MM.1S (cell line): Measurements from ENCODE around the gene EVI5L.

Experiments
- DNase-seq: peaks from one replicate; pipeline ENCODE4 v3.0.0-alpha.2; 2015
- H2AFZ ChIP-seq: fragments of 300-600 bp; sonication (generic); 2 replicates; pipeline ENCODE4 v1.6.0; 2016; ENCODE audit warnings: antibody characterized with exemption, low read length
- H3F3A ChIP-seq: fragments of 300-600 bp; sonication (generic); 2 replicates; pipeline ENCODE4 v1.6.1; 2016; ENCODE audit warnings: mild to moderate bottlenecking, antibody characterized with exemption, low read length, moderate library complexity, mixed read lengths; ENCODE audit not compliant: insufficient read depth
- H3K27ac ChIP-seq: fragments of 300-600 bp; sonication (generic); 2 replicates; pipeline ENCODE4 v1.5.1; 2016; ENCODE audit warnings: mild to moderate bottlenecking, low read length
- H3K27me3 ChIP-seq: fragments of 300-600 bp; sonication (generic); replicated peaks from 2 replicates; pipeline ENCODE4 v1.6.0; 2016; ENCODE audit warnings: low read length; ENCODE audit not compliant: insufficient read depth
- H3K36me3 ChIP-seq: fragments of 300-600 bp; sonication (generic); replicated peaks from 2 replicates; pipeline ENCODE4 v1.6.1; 2016; ENCODE audit warnings: mild to moderate bottlenecking, low read length, mixed read lengths; ENCODE audit not compliant: insufficient read depth
- H3K4me1 ChIP-seq: fragments of 300-600 bp; sonication (generic); 2 replicates; pipeline ENCODE4 v1.6.1; 2016; ENCODE audit warnings: low read length, mixed read lengths
- H3K4me2 ChIP-seq: fragments of 300-600 bp; sonication (generic); 2 replicates; pipeline ENCODE4 v1.6.0; 2016; ENCODE audit warnings: low read depth, low read length
- H3K4me3 ChIP-seq: fragments of 300-600 bp; sonication (generic); 2 replicates; pipeline ENCODE4 v1.5.1; 2016; ENCODE audit warnings: low read length, mixed read lengths
- H3K79me2 ChIP-seq: fragments of 300-600 bp; sonication (generic); 2 replicates; pipeline ENCODE4 v1.6.1; 2016; ENCODE audit warnings: mixed run types, low read length, mixed read lengths
- H3K9ac ChIP-seq: fragments of 300-600 bp; sonication (generic); 2 replicates; pipeline ENCODE4 v1.6.1; 2016; ENCODE audit warnings: low read length, mixed read lengths
- H3K9me2 ChIP-seq: fragments of 300-600 bp; sonication (generic); replicated peaks from 2 replicates; pipeline ENCODE4 v1.6.1; 2016; ENCODE audit warnings: mild to moderate bottlenecking, low read length, mixed read lengths; ENCODE audit not compliant: insufficient read depth
- H3K9me3 ChIP-seq: fragments of 300-600 bp; sonication (generic); replicated peaks from 2 replicates; pipeline ENCODE4 v1.6.1; 2016; ENCODE audit warnings: mild to moderate bottlenecking, low read length, mixed read lengths; ENCODE audit not compliant: insufficient read depth
- H4K20me1 ChIP-seq: fragments of 300-600 bp; sonication (generic); 2 replicates; pipeline ENCODE4 v1.6.1; 2016; ENCODE audit warnings: mild to moderate bottlenecking, low read length, moderate library complexity, mixed read lengths; ENCODE audit not compliant: insufficient read depth
- EZH2 ChIP-seq: fragments of 300-600 bp; sonication (generic); optimal IDR thresholded peaks from 2 replicates; pipeline ENCODE3; 2017; ENCODE audit warnings: low read depth, mild to moderate bottlenecking, antibody characterized with exemption, low read length, mixed read lengths
- EZH2phosphoT487 ChIP-seq: fragments of 300-600 bp; sonication (generic); IDR thresholded peaks from 2 replicates; pipeline ENCODE4 v1.6.1; 2018; ENCODE audit warnings: antibody characterized with exemption, low read length
- TF ChIP-seq, protein P1 (sequence below): fragments of 300-600 bp; sonication (generic); IDR thresholded peaks from 2 replicates; pipeline ENCODE4 v1.5.1; 2016; ENCODE audit warnings: antibody characterized with exemption, low read length, mixed read lengths

The EVI5L gene

DNA sequence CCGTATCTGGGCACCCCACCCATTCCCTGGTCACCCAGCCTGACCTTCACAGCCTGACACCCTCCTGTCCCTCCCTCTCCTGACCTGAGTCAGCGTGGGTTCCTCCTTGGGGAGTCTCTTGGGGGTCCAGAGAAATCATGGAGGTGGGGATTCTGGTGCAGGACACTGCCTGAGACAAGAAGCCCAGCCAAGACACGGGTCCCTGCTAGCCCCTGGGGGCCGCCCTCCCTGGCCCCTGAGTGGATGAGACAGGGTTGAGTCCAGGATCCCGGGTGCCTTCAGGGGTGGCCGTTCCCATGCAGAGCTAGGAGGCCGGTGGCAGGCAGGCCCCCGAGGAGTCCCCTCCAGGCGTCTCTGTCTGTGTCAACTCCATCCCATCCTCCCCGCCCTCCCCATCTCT is 75.2 kb downstream of the EVI5L start:
- peaks cover 20% of the 10 kb centered on the region for H4K20me1 ChIP-seq
- peaks cover 60% of the 10 kb centered on the region for H3K79me2 ChIP-seq
- peak overlapping the region; percentile 94; the same call in 1 of the 2 replicates for H3K4me2 ChIP-seq
- H3K9ac ChIP-seq: peak overlapping the region; percentile 56; the same call in 1 of the 2 replicates
- DNase-seq: no peak
- no peak overlapping the region for H3K27ac ChIP-seq
- no peaks in the 10 kb centered on the region for H3K9me2 ChIP-seq
- H2AFZ ChIP-seq: no peak overlapping the region
- no peaks in the 10 kb centered on the region for H3K9me3 ChIP-seq
- no peaks in the 10 kb centered on the region for H3K36me3 ChIP-seq
- peaks cover 7% of the 10 kb centered on the region; the same call in 1 of the 2 replicates for H3K27me3 ChIP-seq
- H3F3A ChIP-seq: no peaks in the 10 kb centered on the region
- H3K4me1 ChIP-seq: peaks cover 14% of the 10 kb centered on the region; the same call in 1 of the 2 replicates
- TF ChIP-seq, protein P1, sequence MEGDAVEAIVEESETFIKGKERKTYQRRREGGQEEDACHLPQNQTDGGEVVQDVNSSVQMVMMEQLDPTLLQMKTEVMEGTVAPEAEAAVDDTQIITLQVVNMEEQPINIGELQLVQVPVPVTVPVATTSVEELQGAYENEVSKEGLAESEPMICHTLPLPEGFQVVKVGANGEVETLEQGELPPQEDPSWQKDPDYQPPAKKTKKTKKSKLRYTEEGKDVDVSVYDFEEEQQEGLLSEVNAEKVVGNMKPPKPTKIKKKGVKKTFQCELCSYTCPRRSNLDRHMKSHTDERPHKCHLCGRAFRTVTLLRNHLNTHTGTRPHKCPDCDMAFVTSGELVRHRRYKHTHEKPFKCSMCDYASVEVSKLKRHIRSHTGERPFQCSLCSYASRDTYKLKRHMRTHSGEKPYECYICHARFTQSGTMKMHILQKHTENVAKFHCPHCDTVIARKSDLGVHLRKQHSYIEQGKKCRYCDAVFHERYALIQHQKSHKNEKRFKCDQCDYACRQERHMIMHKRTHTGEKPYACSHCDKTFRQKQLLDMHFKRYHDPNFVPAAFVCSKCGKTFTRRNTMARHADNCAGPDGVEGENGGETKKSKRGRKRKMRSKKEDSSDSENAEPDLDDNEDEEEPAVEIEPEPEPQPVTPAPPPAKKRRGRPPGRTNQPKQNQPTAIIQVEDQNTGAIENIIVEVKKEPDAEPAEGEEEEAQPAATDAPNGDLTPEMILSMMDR: no peak
- TF ChIP-seq EZH2 (no peak), EZH2phosphoT487 (no peak)
- H3K4me3 ChIP-seq: peak overlapping the region; percentile 75; the same call in 1 of the 2 replicates

DNA sequence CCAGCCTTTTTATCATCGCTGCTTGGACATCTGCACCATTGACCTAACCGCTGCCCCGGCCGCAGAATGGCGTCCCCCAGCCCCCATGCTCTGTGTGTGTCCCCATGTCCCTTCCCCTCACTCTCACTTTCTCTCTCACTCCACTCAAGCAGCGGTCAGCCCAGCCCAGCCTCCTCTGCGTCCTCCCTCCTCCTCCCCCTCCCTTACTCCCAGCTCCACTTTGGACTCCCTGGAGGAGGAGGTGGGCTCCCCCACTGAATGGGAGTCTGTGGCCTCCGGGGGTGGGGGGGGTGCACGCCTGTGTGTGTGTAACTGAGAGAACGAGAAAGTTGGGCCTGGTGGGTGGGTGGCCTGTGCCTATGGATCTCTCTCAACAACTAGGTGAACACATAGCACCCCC is 75.8 kb downstream of the EVI5L start:
- Histone ChIP-seq H3K4me2 (no peak overlapping the region), H4K20me1 (peaks cover 25% of the 10 kb centered on the region), H3K4me3 (no peak overlapping the region), H3K27me3 (peaks cover under 1% of the 10 kb centered on the region; the same call in 1 of the 2 replicates), H3K36me3 (no peaks in the 10 kb centered on the region; the same call in 1 of the 2 replicates), H3K9ac (no peak overlapping the region), H3K79me2 (peaks cover 60% of the 10 kb centered on the region), H3K27ac (no peak overlapping the region), H3K9me2 (no peaks in the 10 kb centered on the region), H2AFZ (no peak overlapping the region), H3K4me1 (peaks cover 14% of the 10 kb centered on the region; the same call in 1 of the 2 replicates), H3F3A (no peaks in the 10 kb centered on the region), H3K9me3 (no peaks in the 10 kb centered on the region)
- TF ChIP-seq EZH2 (no peak), EZH2phosphoT487 (no peak)
- TF ChIP-seq, protein P1: no peak
- no peak for DNase-seq

DNA sequence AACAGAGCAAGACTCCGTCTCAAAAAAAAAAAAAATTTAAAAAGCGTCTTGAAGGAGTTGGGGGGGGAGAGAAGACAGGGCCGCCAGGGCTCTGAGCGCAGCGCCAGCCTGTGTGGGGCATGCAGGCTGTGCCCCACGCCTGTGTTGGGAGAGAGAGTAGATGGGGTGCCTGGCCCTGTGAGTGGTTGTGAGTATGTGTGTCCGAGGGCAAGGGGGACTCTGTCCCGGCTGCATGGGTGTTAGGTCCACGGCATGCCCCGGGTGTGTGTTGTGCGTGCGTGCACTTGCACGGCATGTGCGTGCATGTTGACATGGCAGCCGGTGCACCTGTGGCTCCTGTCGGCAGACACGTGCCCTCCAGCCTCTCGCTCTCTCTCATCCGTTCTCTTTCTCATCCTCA is 77.1 kb downstream of the EVI5L start:
- TF ChIP-seq, protein P1: no peak
- no peak for TF ChIP-seq EZH2phosphoT487
- TF ChIP-seq EZH2: no peak
- Histone ChIP-seq H3K9me3 (no peaks in the 10 kb centered on the region), H2AFZ (no peak overlapping the region), H3K9ac (no peak overlapping the region), H3K9me2 (no peaks in the 10 kb centered on the region), H3K4me2 (no peak overlapping the region), H3F3A (no peaks in the 10 kb centered on the region), H3K27me3 (no peaks in the 10 kb centered on the region; the same call in 1 of the 2 replicates), H3K4me3 (no peak overlapping the region), H3K4me1 (peaks cover 14% of the 10 kb centered on the region; the same call in 1 of the 2 replicates), H3K79me2 (peaks cover 60% of the 10 kb centered on the region), H3K36me3 (no peaks in the 10 kb centered on the region; the same call in 1 of the 2 replicates), H4K20me1 (peaks cover 25% of the 10 kb centered on the region), H3K27ac (no peak overlapping the region)
- no peak for DNase-seq
